GM23338 (cell line): ENCODE data around the gene TRIO. TPM values are rescaled to one million over a fixed set of nuclear protein-coding genes. Genes with fewer than 3 reads are reported as not detected.

Experiments
- ATAC-seq: fragments of 200-7000 bp; cut with Tn5 transposase; 3 replicates; pipeline ENCODE4 v1.9.1; 2020
- DNase-seq: peaks from one replicate; pipeline ENCODE4 v3.0.0-alpha.2; 2015; ENCODE audit warnings: low spot score
- H2AFZ ChIP-seq: fragments of 200-600 bp; sonication (generic); 2 replicates; pipeline ENCODE4 v1.8.0; 2016; ENCODE audit warnings: antibody characterized with exemption, mild to moderate bottlenecking, moderate library complexity
- H3F3A ChIP-seq: fragments of 200-600 bp; sonication (generic); replicated peaks from 2 replicates; pipeline ENCODE4 v1.8.0; 2017; ENCODE audit warnings: antibody characterized with exemption, mixed run types, low read depth
- H3K27ac ChIP-seq: fragments of 200-600 bp; sonication (generic); 2 replicates; pipeline ENCODE4 v1.6.1; 2016; ENCODE audit warnings: low read depth
- H3K27me3 ChIP-seq: fragments of 200-600 bp; sonication (generic); 2 replicates; pipeline ENCODE4 v1.8.0; 2016; ENCODE audit warnings: mild to moderate bottlenecking, mixed run types, moderate library complexity; ENCODE audit not compliant: insufficient read depth
- H3K36me3 ChIP-seq: fragments of 200-600 bp; sonication (generic); 2 replicates; pipeline ENCODE4 v1.8.0; 2016; ENCODE audit warnings: mild to moderate bottlenecking; ENCODE audit not compliant: insufficient read depth
- H3K4me1 ChIP-seq: fragments of 200-600 bp; sonication (generic); 2 replicates; pipeline ENCODE4 v1.8.0; 2016; ENCODE audit warnings: mild to moderate bottlenecking, moderate library complexity; ENCODE audit not compliant: insufficient read depth
- H3K4me2 ChIP-seq: fragments of 200-600 bp; sonication (generic); 2 replicates; pipeline ENCODE4 v1.7.1; 2017; ENCODE audit warnings: mixed run types
- H3K4me3 ChIP-seq: fragments of 200-600 bp; sonication (generic); 2 replicates; pipeline ENCODE4 v1.6.1; 2016; ENCODE audit warnings: mixed run types
- H3K79me2 ChIP-seq: fragments of 200-600 bp; sonication (generic); replicated peaks from 2 replicates; pipeline ENCODE4 v1.8.0; 2017; ENCODE audit warnings: mild to moderate bottlenecking; ENCODE audit not compliant: insufficient read depth
- H3K9me2 ChIP-seq: fragments of 200-600 bp; sonication (generic); 2 replicates; pipeline ENCODE4 v1.8.0; 2017; ENCODE audit not compliant: insufficient read depth
- H4K20me1 ChIP-seq: fragments of 200-600 bp; sonication (generic); replicated peaks from 2 replicates; pipeline ENCODE4 v1.8.0; 2017; ENCODE audit warnings: mild to moderate bottlenecking; ENCODE audit not compliant: insufficient read depth
- H3K27ac Mint-ChIP-seq: 2 replicates; pipeline ENCODE4 v1.8.0; 2020; ENCODE audit warnings: inconsistent platforms, mild to moderate bottlenecking, moderate library complexity, mixed read lengths
- H3K27me3 Mint-ChIP-seq: 3 replicates; pipeline ENCODE4 v1.8.0; 2022; ENCODE audit warnings: low read depth, mild to moderate bottlenecking, moderate library complexity, mixed read lengths, inconsistent platforms; ENCODE audit not compliant: insufficient read depth, poor library complexity
- H3K36me3 Mint-ChIP-seq: 3 replicates; pipeline ENCODE4 v1.8.0; 2021; ENCODE audit warnings: low read depth, mild to moderate bottlenecking, inconsistent platforms, moderate library complexity, mixed read lengths
- H3K4me1 Mint-ChIP-seq: 3 replicates; pipeline ENCODE4 v1.8.0; 2020; ENCODE audit warnings: mild to moderate bottlenecking, inconsistent platforms, mixed read lengths
- H3K4me3 Mint-ChIP-seq: 3 replicates; pipeline ENCODE4 v1.8.0; 2021; ENCODE audit warnings: moderate library complexity, mild to moderate bottlenecking, inconsistent platforms, mixed read lengths
- H3K9me3 Mint-ChIP-seq: 3 replicates; pipeline ENCODE4 v1.8.0; 2020; ENCODE audit warnings: moderate library complexity, mild to moderate bottlenecking, inconsistent platforms, mixed read lengths
- CREB1 ChIP-seq: fragments of 250-450 bp; sonication (Bioruptor Pico); IDR thresholded peaks from 2 replicates; pipeline ENCODE4 v1.5.0; 2020; ENCODE audit warnings: low read depth, mild to moderate bottlenecking, moderate library complexity
- ETS1 ChIP-seq: IDR thresholded peaks from 2 replicates; pipeline ENCODE4 v1.6.1; 2016; ENCODE audit warnings: antibody characterized with exemption
- EZH2 ChIP-seq: fragments of 200-600 bp; sonication (generic); IDR thresholded peaks from one replicate; pipeline ENCODE4 v1.8.0; 2017; ENCODE audit warnings: antibody characterized with exemption, mild to moderate bottlenecking, low read depth; ENCODE audit not compliant: unreplicated experiment
- EZH2phosphoT487 ChIP-seq: fragments of 200-600 bp; sonication (generic); IDR thresholded peaks from one replicate; pipeline ENCODE4 v1.8.1; 2018; ENCODE audit warnings: antibody characterized with exemption; ENCODE audit not compliant: unreplicated experiment
- JUNB ChIP-seq: IDR thresholded peaks from one replicate; pipeline ENCODE4 v1.6.1; 2016; ENCODE audit warnings: antibody characterized with exemption; ENCODE audit not compliant: unreplicated experiment
- NANOG ChIP-seq: IDR thresholded peaks from 2 replicates; pipeline ENCODE4 v1.6.1; 2016; ENCODE audit warnings: antibody characterized with exemption, borderline replicate concordance
- POLR2AphosphoS5 ChIP-seq: IDR thresholded peaks from 2 replicates; pipeline ENCODE4 v1.6.1; 2016; ENCODE audit warnings: antibody characterized with exemption, low read depth
- STAT1 ChIP-seq: IDR thresholded peaks from one replicate; pipeline ENCODE4 v1.6.1; 2016; ENCODE audit warnings: antibody characterized with exemption; ENCODE audit not compliant: unreplicated experiment
- ZNF114 ChIP-seq: fragments of 250-450 bp; sonication (Bioruptor Pico); IDR thresholded peaks from 2 replicates; pipeline ENCODE4 v1.5.0; 2020; ENCODE audit warnings: mild to moderate bottlenecking, moderate library complexity
- ZNF331 ChIP-seq: fragments of 250-450 bp; sonication (Bioruptor Pico); IDR thresholded peaks from 2 replicates; pipeline ENCODE4 v1.5.0; 2020; ENCODE audit warnings: low read depth, mild to moderate bottlenecking, moderate library complexity
- ZNF462 ChIP-seq: fragments of 250-450 bp; sonication (Bioruptor Pico); IDR thresholded peaks from 2 replicates; pipeline ENCODE4 v1.5.0; 2020; ENCODE audit warnings: mild to moderate bottlenecking, moderate library complexity
- polyA plus RNA-seq: library from polyadenylated mRNA; unstranded; fragments of >200 nt; fragmentation: Nextera tagmentation; extraction: Ambion mirVana; gene quantifications from 2 replicates; pipeline ENCODE4 v1.2.1, GENCODE V29; 2016
- total RNA-seq: library from RNA; depleted of rRNA; stranded (reverse); fragments of >200 nt; shearing (Covaris generic); gene quantifications from 2 replicates; pipeline ENCODE4 v1.2.3, GENCODE V29; 2014
- TF ChIP-seq, protein P1 (sequence below): IDR thresholded peaks from one replicate; pipeline ENCODE4 v1.6.1; 2018; ENCODE audit warnings: antibody characterized with exemption; ENCODE audit not compliant: unreplicated experiment
- TF ChIP-seq, protein P2 (sequence below), 2 experiments: fragments of 200-600 bp in 1 of 2; sonication (generic) in 1 of 2; conservative IDR thresholded peaks; 2 replicates each; pipeline versions ENCODE4 v1.5.1 to v1.6.1; 2016 to 2017; ENCODE audit warnings: antibody characterized with exemption in 2 of 2, low read depth in 2 of 2, mild to moderate bottlenecking in 2 of 2, moderate library complexity in 1 of 2

The TRIO gene
- total and polyA plus RNA-seq, 2 experiments from 2014 or later: 13.8 to 113 TPM

- no peaks in the 10 kb centered on the region for H3K36me3 ChIP-seq
- H3K27me3 ChIP-seq: no peaks in the 10 kb centered on the region
- H3K27ac ChIP-seq: no peak overlapping the region
- no peak overlapping the region for H2AFZ ChIP-seq
- H3F3A ChIP-seq: no peaks in the 10 kb centered on the region
- Mint-ChIP-seq H3K9me3 (no peaks in the 10 kb centered on the region), H3K27me3 (peaks cover 4% of the 10 kb centered on the region), H3K4me3 (no peak overlapping the region), H3K27ac (no peak overlapping the region), H3K4me1 (peaks cover 60% of the 10 kb centered on the region), H3K36me3 (no peaks in the 10 kb centered on the region)
- no peak overlapping the region for H3K4me3 ChIP-seq
- ATAC-seq (peak; percentile 35), DNase-seq (no peak)
- no peaks in the 10 kb centered on the region for H3K9me2 ChIP-seq
- TF ChIP-seq JUNB: no peak
- no peak for TF ChIP-seq POLR2AphosphoS5
- TF ChIP-seq, protein P1, sequence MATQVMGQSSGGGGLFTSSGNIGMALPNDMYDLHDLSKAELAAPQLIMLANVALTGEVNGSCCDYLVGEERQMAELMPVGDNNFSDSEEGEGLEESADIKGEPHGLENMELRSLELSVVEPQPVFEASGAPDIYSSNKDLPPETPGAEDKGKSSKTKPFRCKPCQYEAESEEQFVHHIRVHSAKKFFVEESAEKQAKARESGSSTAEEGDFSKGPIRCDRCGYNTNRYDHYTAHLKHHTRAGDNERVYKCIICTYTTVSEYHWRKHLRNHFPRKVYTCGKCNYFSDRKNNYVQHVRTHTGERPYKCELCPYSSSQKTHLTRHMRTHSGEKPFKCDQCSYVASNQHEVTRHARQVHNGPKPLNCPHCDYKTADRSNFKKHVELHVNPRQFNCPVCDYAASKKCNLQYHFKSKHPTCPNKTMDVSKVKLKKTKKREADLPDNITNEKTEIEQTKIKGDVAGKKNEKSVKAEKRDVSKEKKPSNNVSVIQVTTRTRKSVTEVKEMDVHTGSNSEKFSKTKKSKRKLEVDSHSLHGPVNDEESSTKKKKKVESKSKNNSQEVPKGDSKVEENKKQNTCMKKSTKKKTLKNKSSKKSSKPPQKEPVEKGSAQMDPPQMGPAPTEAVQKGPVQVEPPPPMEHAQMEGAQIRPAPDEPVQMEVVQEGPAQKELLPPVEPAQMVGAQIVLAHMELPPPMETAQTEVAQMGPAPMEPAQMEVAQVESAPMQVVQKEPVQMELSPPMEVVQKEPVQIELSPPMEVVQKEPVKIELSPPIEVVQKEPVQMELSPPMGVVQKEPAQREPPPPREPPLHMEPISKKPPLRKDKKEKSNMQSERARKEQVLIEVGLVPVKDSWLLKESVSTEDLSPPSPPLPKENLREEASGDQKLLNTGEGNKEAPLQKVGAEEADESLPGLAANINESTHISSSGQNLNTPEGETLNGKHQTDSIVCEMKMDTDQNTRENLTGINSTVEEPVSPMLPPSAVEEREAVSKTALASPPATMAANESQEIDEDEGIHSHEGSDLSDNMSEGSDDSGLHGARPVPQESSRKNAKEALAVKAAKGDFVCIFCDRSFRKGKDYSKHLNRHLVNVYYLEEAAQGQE: no peak
- no peak for TF ChIP-seq ZNF331
- no peak for TF ChIP-seq ZNF114
- TF ChIP-seq, protein P2, sequence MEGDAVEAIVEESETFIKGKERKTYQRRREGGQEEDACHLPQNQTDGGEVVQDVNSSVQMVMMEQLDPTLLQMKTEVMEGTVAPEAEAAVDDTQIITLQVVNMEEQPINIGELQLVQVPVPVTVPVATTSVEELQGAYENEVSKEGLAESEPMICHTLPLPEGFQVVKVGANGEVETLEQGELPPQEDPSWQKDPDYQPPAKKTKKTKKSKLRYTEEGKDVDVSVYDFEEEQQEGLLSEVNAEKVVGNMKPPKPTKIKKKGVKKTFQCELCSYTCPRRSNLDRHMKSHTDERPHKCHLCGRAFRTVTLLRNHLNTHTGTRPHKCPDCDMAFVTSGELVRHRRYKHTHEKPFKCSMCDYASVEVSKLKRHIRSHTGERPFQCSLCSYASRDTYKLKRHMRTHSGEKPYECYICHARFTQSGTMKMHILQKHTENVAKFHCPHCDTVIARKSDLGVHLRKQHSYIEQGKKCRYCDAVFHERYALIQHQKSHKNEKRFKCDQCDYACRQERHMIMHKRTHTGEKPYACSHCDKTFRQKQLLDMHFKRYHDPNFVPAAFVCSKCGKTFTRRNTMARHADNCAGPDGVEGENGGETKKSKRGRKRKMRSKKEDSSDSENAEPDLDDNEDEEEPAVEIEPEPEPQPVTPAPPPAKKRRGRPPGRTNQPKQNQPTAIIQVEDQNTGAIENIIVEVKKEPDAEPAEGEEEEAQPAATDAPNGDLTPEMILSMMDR (conservative IDR thresholded peaks at IDR 0.05; ENCODE audit: low read depth in 2 of 2): no peak
- no peak for TF ChIP-seq ETS1
- TF ChIP-seq EZH2: no peak
- TF ChIP-seq ZNF462 (CRISPR knock-in tag): no peak
- no peak for TF ChIP-seq STAT1
- no peak for TF ChIP-seq NANOG
- no peak for TF ChIP-seq CREB1
- no peak for TF ChIP-seq EZH2phosphoT487
- peaks cover 68% of the 10 kb centered on the region for H3K4me1 ChIP-seq
- H4K20me1 ChIP-seq: peaks cover 28% of the 10 kb centered on the region
- H3K79me2 ChIP-seq: peaks cover 99% of the 10 kb centered on the region
- H3K4me2 ChIP-seq: peak overlapping the region; percentile 22; the same call in 1 of the 2 replicates
Observed at GRCh38 chr5:14213813-14214585, 70.9 kb downstream of the TRIO start.
